NT2/D1 (cell line): Measurements from ENCODE around the gene CMBL.

Experiments used
- SUZ12 ChIP-seq: IDR thresholded peaks from 2 replicates; pipeline ENCODE4 v1.6.1; 2011; ENCODE audit not compliant: insufficient read length, insufficient read depth; ENCODE audit errors: extremely low read depth
- YY1 ChIP-seq: IDR thresholded peaks from 2 replicates; pipeline ENCODE4 v1.6.1; 2011; ENCODE audit not compliant: insufficient read length, insufficient read depth
- ZNF274 ChIP-seq: IDR thresholded peaks from 2 replicates; pipeline ENCODE4 v1.6.1; 2011; ENCODE audit warnings: mild to moderate bottlenecking, low read depth, low read length

GRCh38 chr5:10233011-10233410 is 74.7 kb downstream of the CMBL start:
- TF ChIP-seq YY1: no peak
- TF ChIP-seq SUZ12: no peak
- TF ChIP-seq ZNF274: no peak
